AG09319 (cell line): ENCODE data around the gene MYO5B.
A peak's percentile ranks its signal among the peaks of the same experiment; 100 is the strongest.

Source experiments
- DNase-seq: peaks from one replicate; pipeline ENCODE4 v3.0.0-alpha.2; 2010; ENCODE audit warnings: low read depth; ENCODE audit errors: extremely low read depth
- CTCF ChIP-seq: IDR thresholded peaks from 2 replicates; pipeline ENCODE4 v1.5.1; 2011; ENCODE audit warnings: low read depth, mild to moderate bottlenecking, inconsistent platforms, low read length, moderate library complexity

The MYO5B gene

GRCh38 chr18:49858309-49859020, 336.5 kb downstream of the MYO5B start:
- peak; percentile 91 for TF ChIP-seq CTCF
- DNase-seq, result peak; percentile 27

GRCh38 chr18:49857708-49858107, 337.2 kb downstream of the MYO5B start:
- DNase-seq, result no peak
- TF ChIP-seq CTCF, result no peak

- no peak for DNase-seq
- no peak for TF ChIP-seq CTCF
Observed at GRCh38 chr18:49856496-49856895, 338.5 kb downstream of the MYO5B start.

GRCh38 chr18:49855711-49856415, 339.1 kb downstream of the MYO5B start:
- DNase-seq, result no peak
- no peak for TF ChIP-seq CTCF

- TF ChIP-seq CTCF, result no peak
- DNase-seq, result no peak
Observed at GRCh38 chr18:49854681-49855080, 340.3 kb downstream of the MYO5B start.

- TF ChIP-seq CTCF, result no peak
- DNase-seq, result no peak
Observed at GRCh38 chr18:49853436-49853835, 341.5 kb downstream of the MYO5B start.

- no peak for TF ChIP-seq CTCF
- no peak for DNase-seq
Observed at GRCh38 chr18:49853011-49853410, 341.9 kb downstream of the MYO5B start.
